Upper lobe of right lung (tissue), 1 donor: ENCODE measurements around the gene RSL1D1. TPM values are rescaled to one million over a fixed set of nuclear protein-coding genes. Genes with fewer than 3 reads are reported as not detected.

Experiments used
- ATAC-seq: fragments of 200-7000 bp; cut with Tn5 transposase; one replicate; pipeline ENCODE4 v1.9.1; 2020; ENCODE audit warnings: mild to moderate bottlenecking, moderate library complexity
- DNase-seq: peaks from one replicate; pipeline ENCODE4 v3.0.0-alpha.2; 2020
- H3K27ac ChIP-seq: fragments of 200-600 bp; one replicate; pipeline ENCODE4 v1.8.0; 2022
- H3K27me3 ChIP-seq: fragments of 200-600 bp; one replicate; pipeline ENCODE4 v1.8.0; 2022; ENCODE audit warnings: mild to moderate bottlenecking
- H3K36me3 ChIP-seq: fragments of 200-600 bp; one replicate; pipeline ENCODE4 v1.8.0; 2022
- H3K4me1 ChIP-seq: fragments of 200-600 bp; one replicate; pipeline ENCODE4 v1.8.0; 2022
- H3K4me3 ChIP-seq: fragments of 200-600 bp; one replicate; pipeline ENCODE4 v1.8.0; 2022; ENCODE audit warnings: mild to moderate bottlenecking
- H3K9me3 ChIP-seq: fragments of 200-600 bp; one replicate; pipeline ENCODE4 v1.8.0; 2022
- CTCF ChIP-seq: fragments of 200-600 bp; IDR thresholded peaks from one replicate; pipeline ENCODE4 v1.8.0; 2022; ENCODE audit warnings: antibody characterized with exemption
- intact Hi-C: fragments of 100-400 bp; cut with DNase I; formaldehyde crosslinking; loops from one replicate; pipeline ENCODE4 v1.11.0; 2022
- total RNA-seq: library from RNA; stranded (reverse); fragmentation: NEBNext Ultra II Directional; extraction: Animal tissue kit (Norgen Biotek cat#: 25700); gene quantifications from one replicate; pipeline ENCODE4 v1.2.1, GENCODE V29; 2021
- donor health status: DM: no; HTN: yes; CAD: no; lungs with severe emphysema.

RSL1D1 gene
- total RNA-seq, 1 donor from 2014 or later = 117 TPM

- H3K9me3 ChIP-seq = no peaks in the 10 kb centered on the region
- H3K4me1 ChIP-seq = no peaks in the 10 kb centered on the region
- intact Hi-C loops = no loop called here
- ATAC-seq = no peak
- H3K27ac ChIP-seq = no peak overlapping the region
- no peak overlapping the region for H3K4me3 ChIP-seq
- no peak for DNase-seq
- H3K27me3 ChIP-seq = no peaks in the 10 kb centered on the region
- peaks cover 96% of the 10 kb centered on the region for H3K36me3 ChIP-seq
- no peak for TF ChIP-seq CTCF
Measured at GRCh38 chr16:11875721-11876120, 24.4 kb upstream of the RSL1D1 start.

- intact Hi-C loops = no loop called here
- Histone ChIP-seq H3K4me1 (no peaks in the 10 kb centered on the region), H3K36me3 (peaks cover 82% of the 10 kb centered on the region), H3K9me3 (no peaks in the 10 kb centered on the region), H3K27me3 (no peaks in the 10 kb centered on the region), H3K4me3 (no peak overlapping the region), H3K27ac (peak overlapping the region; percentile 6)
- TF ChIP-seq CTCF = no peak
- ATAC-seq (peak; percentile 76), DNase-seq (peak; percentile 60)
Measured at GRCh38 chr16:11871193-11871592, 19.9 kb upstream of the RSL1D1 start.

GRCh38 chr16:11870399-11870798 lies 19.1 kb upstream of the RSL1D1 start:
- Histone ChIP-seq H3K4me3 (no peak overlapping the region), H3K27ac (no peak overlapping the region), H3K4me1 (no peaks in the 10 kb centered on the region), H3K27me3 (no peaks in the 10 kb centered on the region), H3K36me3 (peaks cover 74% of the 10 kb centered on the region), H3K9me3 (no peaks in the 10 kb centered on the region)
- TF ChIP-seq CTCF = no peak
- intact Hi-C loops = no loop called here
- DNase-seq (no peak), ATAC-seq (no peak)

- Histone ChIP-seq H3K9me3 (no peaks in the 10 kb centered on the region), H3K4me1 (no peaks in the 10 kb centered on the region), H3K4me3 (no peak overlapping the region), H3K27ac (no peak overlapping the region), H3K36me3 (peaks cover 67% of the 10 kb centered on the region), H3K27me3 (no peaks in the 10 kb centered on the region)
- intact Hi-C loops = no loop called here
- DNase-seq (no peak), ATAC-seq (no peak)
- no peak for TF ChIP-seq CTCF
Measured at GRCh38 chr16:11869353-11870228, 18.2 kb upstream of the RSL1D1 start.

- no peaks in the 10 kb centered on the region for H3K4me1 ChIP-seq
- H3K4me3 ChIP-seq = no peak overlapping the region
- DNase-seq (no peak), ATAC-seq (no peak)
- TF ChIP-seq CTCF = no peak
- peaks cover 56% of the 10 kb centered on the region for H3K36me3 ChIP-seq
- H3K9me3 ChIP-seq = no peaks in the 10 kb centered on the region
- intact Hi-C loops = no loop called here
- H3K27ac ChIP-seq = no peak overlapping the region
- H3K27me3 ChIP-seq = no peaks in the 10 kb centered on the region
Measured at GRCh38 chr16:11868412-11868980, 17.2 kb upstream of the RSL1D1 start.
